HEK293T (cell line): ENCODE data around the gene MAMDC2.

Source experiments
- CTCF ChIA-PET: fragments of 350-600 bp; formaldehyde crosslinking; extraction: SDS; loops from one replicate; lab custom pipeline; 2021; ENCODE audit warnings: antibody characterized with exemption, inconsistent platforms; lab: Yijun Ruan, JAX
- POLR2A ChIA-PET: fragments of 350-600 bp; formaldehyde crosslinking; extraction: SDS; loops from one replicate; lab custom pipeline; 2020; ENCODE audit warnings: antibody characterized with exemption, inconsistent platforms; lab: Yijun Ruan, JAX
- DNase-seq: peaks from one replicate; pipeline ENCODE4 v3.0.0; 2012; ENCODE audit warnings: mixed read lengths; ENCODE audit errors: extremely low spot score
- ARNT ChIP-seq: fragments of 450-650 bp; IDR thresholded peaks from 2 replicates; pipeline ENCODE4 v1.6.1; 2017; ENCODE audit warnings: mild to moderate bottlenecking
- BHLHE40 ChIP-seq: fragments of 450-650 bp; IDR thresholded peaks from 2 replicates; pipeline ENCODE4 v1.6.1; 2016; ENCODE audit warnings: mild to moderate bottlenecking, moderate library complexity, borderline replicate concordance
- CTBP1 ChIP-seq: fragments of 450-650 bp; IDR thresholded peaks from 2 replicates; pipeline ENCODE4 v1.6.1; 2016; ENCODE audit warnings: borderline replicate concordance
- ELF4 ChIP-seq: fragments of 450-650 bp; IDR thresholded peaks from 2 replicates; pipeline ENCODE4 v1.6.1; 2017; ENCODE audit warnings: antibody characterized with exemption
- FOXA1 ChIP-seq: fragments of 450-650 bp; IDR thresholded peaks from 2 replicates; pipeline ENCODE4 v1.6.1; 2016; ENCODE audit warnings: mild to moderate bottlenecking
- FOXK2 ChIP-seq: fragments of 450-650 bp; IDR thresholded peaks from 2 replicates; pipeline ENCODE4 v1.6.1; 2016; ENCODE audit warnings: mild to moderate bottlenecking
- FOXM1 ChIP-seq: fragments of 450-650 bp; IDR thresholded peaks from 2 replicates; pipeline ENCODE4 v1.6.1; 2017; ENCODE audit warnings: mild to moderate bottlenecking, borderline replicate concordance
- HDGF ChIP-seq: fragments of 450-650 bp; IDR thresholded peaks from 2 replicates; pipeline ENCODE4 v1.6.1; 2017; ENCODE audit warnings: antibody characterized with exemption, borderline replicate concordance
- L3MBTL2 ChIP-seq: fragments of 450-650 bp; conservative IDR thresholded peaks from 2 replicates; pipeline ENCODE4 v1.6.1; 2016; ENCODE audit warnings: mild to moderate bottlenecking
- LEF1 ChIP-seq: fragments of 450-650 bp; IDR thresholded peaks from 2 replicates; pipeline ENCODE4 v1.6.1; 2017; ENCODE audit warnings: mild to moderate bottlenecking, borderline replicate concordance
- NFRKB ChIP-seq: fragments of 450-650 bp; IDR thresholded peaks from 2 replicates; pipeline ENCODE4 v1.6.1; 2016; ENCODE audit warnings: mild to moderate bottlenecking, moderate library complexity
- PKNOX1 ChIP-seq: fragments of 450-650 bp; IDR thresholded peaks from 2 replicates; pipeline ENCODE4 v1.6.1; 2016
- SP1 ChIP-seq: fragments of 450-650 bp; IDR thresholded peaks from 2 replicates; pipeline ENCODE4 v1.6.1; 2017
- SUZ12 ChIP-seq: fragments of 450-650 bp; IDR thresholded peaks from 2 replicates; pipeline ENCODE4 v1.6.1; 2016; ENCODE audit warnings: mild to moderate bottlenecking
- TARDBP ChIP-seq: fragments of 450-650 bp; IDR thresholded peaks from 2 replicates; pipeline ENCODE4 v1.6.1; 2016
- ZNF384 ChIP-seq: fragments of 450-650 bp; IDR thresholded peaks from 2 replicates; pipeline ENCODE4 v1.6.1; 2016

Gene MAMDC2

GRCh38 chr9:70052768-70053167 lies 9.1 kb downstream of the MAMDC2 start:
- POLR2A ChIA-PET, result no interaction called here
- CTCF ChIA-PET, result no interaction called here
- no peak for TF ChIP-seq BHLHE40
- TF ChIP-seq L3MBTL2, result no peak
- no peak for TF ChIP-seq CTBP1
- TF ChIP-seq LEF1, result no peak
- no peak for TF ChIP-seq HDGF
- no peak for TF ChIP-seq ARNT
- TF ChIP-seq TARDBP, result no peak
- no peak for TF ChIP-seq SP1
- no peak for TF ChIP-seq SUZ12
- DNase-seq, result no peak

- CTCF ChIA-PET, result no interaction called here
- DNase-seq, result no peak
- POLR2A ChIA-PET, result no interaction called here
- TF ChIP-seq HDGF (no peak), SUZ12 (no peak), FOXK2 (no peak), L3MBTL2 (no peak), BHLHE40 (no peak), FOXM1 (no peak), ZNF384 (no peak), LEF1 (no peak), FOXA1 (no peak), CTBP1 (no peak)
Measured at GRCh38 chr9:70053864-70054263, 10.2 kb downstream of the MAMDC2 start.

DNA sequence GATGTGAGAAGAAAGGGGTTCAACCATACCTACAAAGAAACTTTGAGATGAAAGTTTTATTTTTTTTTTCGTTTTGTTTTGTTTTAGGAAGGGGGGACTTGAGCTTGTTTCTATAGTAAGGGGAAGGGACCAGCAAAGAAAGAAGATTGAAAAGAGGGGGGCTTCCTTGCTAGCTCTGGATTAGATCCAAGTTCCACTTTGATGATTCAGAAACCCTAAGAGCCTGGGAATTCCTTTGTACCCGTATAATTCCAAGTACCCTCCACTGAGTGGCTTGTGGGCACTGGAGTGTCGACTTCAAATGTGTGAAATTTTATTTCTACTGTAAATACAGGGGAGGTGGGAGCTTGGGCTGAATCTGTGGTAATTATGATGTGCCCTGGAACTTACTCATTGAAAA lies 10.9 kb downstream of the MAMDC2 start:
- ChIA-PET CTCF (no interaction called here), POLR2A (no interaction called here)

DNA sequence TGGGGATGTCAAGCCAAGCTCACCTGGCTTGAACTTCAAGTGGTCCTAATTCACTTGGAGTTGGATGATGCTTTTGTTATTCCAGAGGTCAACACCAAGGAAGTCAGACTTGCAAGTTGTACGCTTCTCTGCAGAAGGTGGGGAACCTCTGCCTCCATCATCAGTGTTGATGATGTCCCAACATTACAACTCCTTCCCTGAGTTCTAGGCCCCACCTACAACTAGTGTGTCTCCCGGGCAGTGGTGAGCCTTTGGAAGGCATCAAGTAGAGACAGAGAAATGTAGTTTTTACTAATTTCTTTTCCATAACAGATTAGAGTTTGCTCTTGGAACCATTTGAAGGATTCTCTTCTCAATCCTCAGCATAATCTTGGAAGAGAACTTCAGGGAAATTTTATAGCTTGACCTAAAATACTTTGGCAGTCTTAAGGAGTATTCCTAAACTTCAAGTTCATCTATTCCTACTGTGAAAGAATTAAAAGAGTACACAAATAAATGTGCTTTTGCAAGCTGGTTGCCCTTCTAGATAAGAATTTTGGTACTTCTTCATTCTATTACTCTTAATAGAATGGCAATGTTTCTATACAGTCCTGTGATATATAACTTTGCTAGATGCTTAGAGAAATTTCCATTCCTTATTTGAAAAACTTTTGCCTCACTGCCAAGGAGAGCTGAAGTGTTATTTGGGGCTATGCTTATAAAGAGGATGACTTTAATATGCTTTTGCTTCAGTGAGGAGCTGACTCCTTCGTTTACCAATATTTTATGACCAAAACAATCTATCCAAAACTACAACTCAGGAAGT lies 12.0 kb downstream of the MAMDC2 start:
- POLR2A ChIA-PET, result no interaction called here
- CTCF ChIA-PET, result no interaction called here
- TF ChIP-seq ELF4 (no peak), BHLHE40 (no peak), ARNT (no peak), FOXA1 (no peak), PKNOX1 (no peak), ZNF384 (no peak), CTBP1 (no peak), FOXM1 (no peak), LEF1 (no peak), L3MBTL2 (no peak), SP1 (no peak), HDGF (no peak), TARDBP (no peak), SUZ12 (no peak), NFRKB (no peak)
- no peak for DNase-seq

More for the DNA sequence above, 10.9 kb downstream of the MAMDC2 start:
- TF ChIP-seq ARNT, result no peak
- no peak for TF ChIP-seq FOXA1
- TF ChIP-seq BHLHE40, result no peak
- TF ChIP-seq HDGF, result no peak
- no peak for TF ChIP-seq ZNF384
- no peak for TF ChIP-seq CTBP1
- TF ChIP-seq FOXM1, result no peak
- TF ChIP-seq PKNOX1, result no peak
- no peak for TF ChIP-seq SP1
- no peak for TF ChIP-seq TARDBP
- no peak for TF ChIP-seq LEF1
- no peak for TF ChIP-seq ELF4
- no peak for TF ChIP-seq SUZ12
- no peak for TF ChIP-seq NFRKB
- no peak for TF ChIP-seq L3MBTL2
- TF ChIP-seq FOXK2, result no peak
- no peak for DNase-seq

- CTCF ChIA-PET, result no interaction called here
Measured at GRCh38 chr9:70056211-70056944, 12.7 kb downstream of the MAMDC2 start.

DNA sequence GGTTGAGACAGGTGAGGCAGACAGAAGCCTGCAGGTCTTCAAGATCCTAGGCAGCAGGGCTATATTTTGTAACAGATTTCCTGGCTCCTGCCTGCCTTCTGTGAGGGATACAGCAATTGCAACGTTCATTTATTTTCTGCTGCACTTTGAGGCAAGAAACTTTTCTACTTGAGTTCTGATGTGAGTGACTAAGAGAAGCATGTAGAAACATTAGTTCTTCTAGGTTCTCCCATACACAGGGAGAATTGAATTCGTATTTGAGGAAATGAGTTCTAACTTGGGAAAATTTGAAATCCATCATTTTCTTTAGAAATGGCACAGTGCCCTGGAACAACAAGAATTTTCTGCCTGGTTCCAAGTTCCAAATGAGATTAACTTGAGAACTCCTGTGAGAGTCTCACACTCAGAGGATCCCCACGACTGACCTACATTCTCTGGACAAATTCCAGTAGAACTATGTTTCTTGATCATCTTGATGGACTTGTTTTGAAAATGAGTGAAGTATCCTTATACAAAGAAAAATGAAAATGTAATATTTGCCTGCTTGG lies 15.0 kb downstream of the MAMDC2 start:
- CTCF ChIA-PET, result no interaction called here

More at GRCh38 chr9:70056211-70056944, 12.7 kb downstream of the MAMDC2 start:
- no peak for DNase-seq
- POLR2A ChIA-PET, result no interaction called here
- TF ChIP-seq ELF4 (no peak), HDGF (no peak), FOXM1 (no peak), NFRKB (no peak)

More for the DNA sequence above, 15.0 kb downstream of the MAMDC2 start:
- TF ChIP-seq FOXK2 (no peak), HDGF (no peak), FOXA1 (no peak), TARDBP (no peak), CTBP1 (no peak), L3MBTL2 (no peak), NFRKB (no peak), LEF1 (no peak), SP1 (no peak), ARNT (no peak), PKNOX1 (no peak), SUZ12 (no peak), ZNF384 (no peak), ELF4 (no peak), BHLHE40 (no peak), FOXM1 (no peak)
- DNase-seq, result no peak
- POLR2A ChIA-PET, result no interaction called here
